NCI-H1694 treated with DMSO at 0.1 percent for 48 hours (cell line): ENCODE measurements around the gene GPR4.

Experiments
- DNase-seq: peaks from one replicate; lab custom pipeline; 2025; lab: John Stamatoyannopoulos, UW

GPR4 gene

DNA sequence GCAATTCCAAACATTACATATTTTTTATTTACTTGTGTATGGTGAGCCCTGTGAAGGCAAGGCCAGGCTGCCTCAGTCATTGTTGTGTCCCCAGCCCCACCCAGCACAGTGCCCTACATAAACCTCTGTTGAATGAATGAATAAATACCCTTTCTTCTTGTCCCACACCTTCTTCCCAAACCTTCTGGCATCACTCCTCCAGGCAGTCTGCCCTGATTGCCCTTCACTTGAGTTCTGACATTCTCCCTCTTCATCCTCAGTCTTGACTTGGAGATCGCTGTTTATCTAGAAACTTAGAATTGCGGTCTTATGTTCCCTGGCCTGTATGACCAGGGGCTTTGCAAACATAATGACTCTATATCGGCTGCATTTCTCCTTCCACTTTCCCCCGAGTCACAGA lies 12.2 kb downstream of the GPR4 start:
- DNase-seq, result no peak

DNA sequence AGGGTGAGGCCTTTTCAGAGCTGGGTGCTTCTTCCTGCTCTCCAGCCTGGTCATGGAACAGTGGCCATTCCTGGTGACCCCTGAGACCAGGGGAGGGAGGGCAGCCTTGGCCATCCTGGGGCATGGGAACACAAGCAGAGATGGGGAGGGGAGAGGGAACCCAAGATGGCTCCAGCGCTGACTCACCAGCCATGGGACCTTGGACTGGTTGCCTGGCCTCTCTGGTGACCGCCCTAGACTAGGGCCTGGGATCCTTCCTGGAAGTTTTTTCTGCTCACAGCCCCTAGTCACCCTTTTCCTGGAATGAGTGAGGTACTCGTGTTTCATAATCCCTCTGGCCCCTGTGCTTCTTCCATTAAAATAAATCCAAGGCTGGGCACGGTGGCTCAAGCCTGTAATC lies 14.1 kb downstream of the GPR4 start:
- DNase-seq, result no peak

DNA sequence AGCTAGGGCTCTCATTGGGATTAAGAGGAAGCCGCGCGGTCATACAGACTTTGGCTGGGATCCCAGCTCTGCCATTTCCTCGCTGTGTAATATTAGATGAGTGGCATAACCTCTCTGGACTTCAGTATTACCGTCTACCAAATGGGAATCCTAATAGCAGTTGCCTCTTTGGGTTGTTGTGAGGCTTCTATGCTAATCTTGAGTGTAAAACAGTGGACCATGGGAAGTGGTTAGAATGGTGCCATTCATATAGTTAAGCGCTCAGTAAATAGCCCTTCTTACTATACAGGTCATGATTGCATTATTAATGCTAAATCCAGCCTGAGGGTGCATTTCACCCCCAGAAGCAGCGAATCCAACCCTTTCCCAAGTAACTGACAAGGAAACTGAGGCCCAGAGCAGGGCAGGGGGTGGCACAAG lies 16.8 kb downstream of the GPR4 start:
- no peak for DNase-seq

DNA sequence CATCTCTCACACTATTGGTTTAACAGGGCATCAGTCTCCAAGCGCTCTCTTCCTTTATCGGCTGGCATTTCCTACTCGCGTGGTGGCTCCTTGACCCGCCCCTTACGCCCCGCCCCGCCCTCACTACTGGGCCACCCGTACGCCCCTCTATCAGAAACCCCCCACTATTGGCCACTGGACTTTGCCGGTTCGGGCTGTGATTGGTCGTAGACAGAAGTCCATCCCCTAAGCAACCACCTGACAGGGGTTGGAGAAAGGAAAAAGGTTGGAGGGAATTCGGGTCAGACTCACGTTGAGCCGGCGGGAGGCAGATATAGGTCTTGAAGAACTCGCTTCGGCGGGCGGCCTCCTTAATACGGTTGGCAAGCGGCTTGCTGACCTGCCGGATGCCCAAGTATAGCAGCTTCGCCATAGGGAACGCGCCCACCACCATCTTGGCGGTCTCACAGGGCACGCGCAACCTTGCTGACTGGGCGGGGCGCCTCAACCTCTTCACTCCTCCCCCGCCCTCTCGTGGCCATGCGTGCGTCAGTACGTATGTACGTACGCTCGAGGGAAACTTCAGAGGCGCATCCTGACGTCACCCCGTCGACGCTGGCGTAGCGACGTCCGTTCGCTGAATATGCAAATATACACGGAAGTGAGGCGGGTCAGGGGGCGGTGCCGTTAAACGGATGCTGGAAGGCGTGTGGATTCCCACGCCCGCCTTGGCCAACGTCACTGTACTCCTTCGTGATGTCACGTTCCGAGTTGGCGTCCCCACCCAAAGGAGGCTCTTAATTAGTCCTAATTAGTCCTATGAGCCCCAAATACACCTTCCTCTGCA lies 17.5 kb downstream of the GPR4 start, which contains the start of gene OPA3:
Gene OPA3, minus strand, starts transcription at position 471 of the 826 bp plus-strand sequence. Its CDS starts 38 bp downstream, at position 433.
- peak; percentile 99 for DNase-seq

DNA sequence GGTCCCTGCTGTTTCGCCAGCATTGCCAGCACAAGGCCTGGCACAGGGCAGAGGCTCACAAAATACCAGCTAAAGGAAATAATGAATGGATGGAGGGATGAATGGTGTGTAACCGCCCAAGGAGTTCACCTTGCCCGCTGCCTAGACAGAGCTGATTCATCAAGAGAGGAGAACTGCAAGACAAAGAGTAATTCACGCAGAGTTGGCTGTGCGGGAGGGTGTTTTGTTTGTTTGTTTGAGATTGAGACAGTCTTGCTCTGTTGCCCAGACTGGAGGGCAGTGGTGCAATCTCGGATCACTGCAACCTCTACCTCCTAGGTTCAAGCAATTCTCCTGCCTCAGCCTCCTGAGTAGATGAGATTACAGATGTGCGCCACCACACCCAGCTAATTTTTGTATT lies 20.4 kb downstream of the GPR4 start:
- DNase-seq, result no peak

DNA sequence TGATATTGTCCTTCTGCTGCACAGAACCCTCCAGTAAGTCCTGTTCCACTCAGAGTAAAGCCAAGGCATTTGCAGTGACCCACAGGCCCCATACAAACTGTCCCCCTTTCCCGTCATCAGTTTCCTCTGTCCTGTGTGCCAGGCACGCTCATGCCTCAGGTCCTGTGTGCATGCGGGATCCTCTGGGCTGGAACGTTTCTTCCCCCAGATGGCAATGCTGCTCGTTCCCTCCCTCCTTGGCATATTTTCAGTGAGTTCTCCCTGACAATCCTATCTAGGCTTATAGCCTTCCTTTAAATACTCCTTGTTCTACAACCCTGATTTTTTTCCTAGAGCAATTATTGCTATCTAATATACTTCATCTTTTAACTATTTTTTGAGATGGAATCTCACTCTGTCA lies 23.2 kb downstream of the GPR4 start:
- DNase-seq, result no peak

DNA sequence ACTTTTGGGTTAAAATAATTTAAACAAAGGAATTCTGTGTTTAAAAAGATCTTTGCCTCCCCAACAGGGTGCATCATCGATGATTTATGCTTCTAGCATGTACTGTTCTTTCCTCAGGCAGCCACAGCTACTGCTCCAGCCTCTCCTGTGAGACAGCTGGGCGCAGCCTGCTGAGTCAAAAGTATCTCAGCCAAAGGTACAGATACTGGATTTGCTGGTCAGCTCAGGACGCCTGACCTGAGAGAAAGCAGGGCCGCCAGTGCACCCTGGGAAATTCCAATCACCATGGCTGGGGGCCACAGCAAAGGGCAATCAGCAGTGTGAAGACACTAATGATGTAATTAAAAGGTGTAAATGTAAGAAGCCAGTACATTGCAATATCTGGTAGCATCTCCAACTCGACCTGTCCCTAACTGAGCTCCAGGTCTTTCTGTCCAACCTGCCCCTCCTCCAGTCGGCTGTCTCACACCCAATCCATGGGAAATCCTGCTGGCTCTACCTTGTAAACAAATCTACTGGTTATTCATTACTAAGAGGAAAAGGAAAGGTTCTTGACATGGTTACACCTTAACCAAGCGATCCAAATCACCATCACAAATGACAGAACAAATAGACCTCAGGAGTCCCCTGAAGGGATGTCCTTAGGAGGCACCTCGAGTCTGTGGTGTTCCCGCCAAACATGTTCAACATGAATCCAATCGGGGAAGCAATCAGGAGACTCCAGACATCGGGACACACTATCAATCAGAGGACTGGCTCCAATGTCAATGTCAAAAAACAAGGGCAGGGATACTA lies 24.7 kb downstream of the GPR4 start:
- no peak for DNase-seq

DNA sequence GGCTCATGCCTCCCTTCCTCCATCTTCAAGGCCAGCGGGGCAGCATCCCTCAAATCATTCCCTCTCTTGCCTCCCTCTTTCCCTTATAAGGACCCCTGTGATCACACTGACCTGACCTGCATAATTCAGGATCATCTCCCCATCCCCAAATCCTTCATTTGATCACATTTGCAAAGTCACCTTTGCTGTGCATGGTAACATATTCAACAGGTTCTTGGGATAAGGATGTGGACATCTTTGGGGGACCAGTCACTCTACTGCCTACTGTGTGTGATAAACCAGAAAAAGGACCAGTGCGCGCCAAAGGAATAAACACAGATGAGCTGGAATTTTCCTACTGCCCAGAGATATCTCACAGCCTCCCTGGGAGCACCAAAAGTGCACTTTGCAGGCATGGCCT lies 25.3 kb downstream of the GPR4 start:
- DNase-seq, result no peak

DNA sequence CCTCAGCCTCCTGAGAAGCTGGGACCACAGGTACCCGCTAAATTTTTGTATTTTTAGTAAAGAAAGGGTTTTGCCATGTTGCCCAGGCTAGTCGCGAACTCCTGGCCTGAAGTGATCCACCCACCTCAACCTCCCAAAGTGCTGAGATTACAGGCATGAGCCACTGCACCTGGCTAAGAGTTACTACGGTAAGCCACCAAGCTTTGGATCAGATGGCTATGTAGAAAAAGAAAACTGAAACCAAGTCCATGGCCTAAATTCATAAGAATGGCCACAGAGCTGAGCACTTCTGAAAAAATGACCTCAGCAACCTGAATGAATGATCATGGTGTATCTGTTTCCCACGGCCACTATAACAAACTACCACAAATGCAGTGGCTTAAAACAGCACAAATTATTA lies 26.8 kb downstream of the GPR4 start:
- no peak for DNase-seq

DNA sequence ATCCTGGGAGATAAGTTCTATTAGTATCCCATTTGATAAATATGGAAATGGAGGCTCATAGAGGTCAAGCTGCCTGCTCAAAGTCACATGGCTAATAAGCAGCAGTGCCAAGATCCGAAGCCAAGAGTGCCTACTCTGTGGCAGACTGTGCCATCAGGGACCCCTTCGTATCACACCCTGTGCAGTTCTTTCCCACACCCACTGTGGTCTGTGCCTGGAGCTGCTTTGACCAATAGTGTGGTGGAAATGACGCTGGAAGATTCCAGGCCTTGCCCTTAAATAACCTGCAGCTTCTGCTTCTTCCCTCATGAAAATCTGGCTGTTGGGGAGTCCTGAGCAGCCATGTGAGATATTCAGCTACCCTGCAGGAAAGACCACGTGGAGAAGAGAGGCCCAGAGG lies 27.5 kb downstream of the GPR4 start:
- DNase-seq, result no peak

DNA sequence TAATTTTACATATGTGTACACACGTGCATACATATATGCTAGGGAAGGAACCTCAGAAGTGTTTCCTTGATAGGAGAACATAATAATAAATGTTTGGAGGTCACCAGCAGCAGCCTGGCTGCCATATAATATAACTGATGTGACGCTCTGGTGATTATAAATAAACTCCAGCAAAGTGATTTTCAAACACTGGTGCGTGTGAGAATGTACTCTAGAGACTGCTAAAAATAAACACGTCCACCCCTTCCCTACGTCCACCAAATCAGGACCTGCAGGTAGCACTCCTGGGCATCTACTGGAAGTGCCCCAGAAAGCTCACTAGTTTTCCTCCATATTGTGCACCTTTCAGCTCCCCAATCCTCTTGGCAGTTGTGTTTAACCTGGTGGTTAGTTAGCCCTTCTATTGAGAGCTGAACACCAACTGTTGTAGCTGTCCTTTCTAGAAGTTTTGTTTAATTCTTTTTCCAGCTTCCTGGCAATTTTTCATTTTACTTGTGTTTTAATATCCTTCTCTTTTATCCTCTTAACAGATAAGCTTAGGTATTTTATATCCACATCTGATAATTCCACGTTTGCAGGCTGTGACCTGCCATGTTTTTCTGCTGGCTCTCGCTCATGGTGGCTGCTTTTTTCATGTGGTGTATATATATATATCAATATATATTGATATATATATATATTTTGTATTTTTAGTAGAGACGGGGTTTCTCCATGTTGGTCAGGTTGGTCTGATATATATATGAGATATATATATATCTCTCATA lies 30.4 kb downstream of the GPR4 start:
- no peak for DNase-seq

DNA sequence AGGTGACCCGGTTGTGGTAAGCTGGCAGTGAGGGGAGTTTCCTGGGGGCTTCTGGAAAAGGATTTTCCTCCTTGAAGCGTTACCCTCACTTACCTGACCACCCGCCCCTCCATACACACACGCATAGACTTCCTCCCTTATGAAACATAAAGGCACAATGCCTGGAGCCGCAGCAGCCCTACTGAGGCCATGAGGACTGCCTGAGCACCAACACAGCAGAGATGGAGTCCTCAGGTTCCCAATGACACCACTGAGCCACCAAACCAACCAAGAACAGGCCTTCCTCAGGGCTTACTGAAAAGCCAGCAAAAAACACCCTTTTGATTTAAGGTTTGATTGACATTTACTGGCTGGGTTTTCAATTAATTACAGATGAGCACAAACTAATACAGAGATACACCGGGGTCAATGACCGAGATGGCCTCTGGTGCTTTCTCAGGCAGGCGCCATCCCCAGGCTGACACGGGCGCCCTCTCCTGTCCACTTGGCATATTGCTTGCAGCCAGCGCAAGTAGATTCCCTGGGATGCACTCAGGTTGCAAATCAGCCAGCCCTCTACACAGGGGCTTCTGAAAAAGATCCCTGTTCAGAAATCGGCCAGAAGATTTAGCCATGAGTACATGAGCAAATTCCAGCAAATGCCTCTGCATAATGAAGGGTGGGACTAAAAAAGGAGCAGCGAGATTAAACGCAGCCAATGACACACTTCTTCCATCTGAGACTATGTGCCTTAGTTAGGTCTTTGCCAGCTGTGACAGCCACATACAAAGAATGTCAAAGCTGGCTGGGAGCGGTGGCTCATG lies 32.2 kb downstream of the GPR4 start:
- no peak for DNase-seq

DNA sequence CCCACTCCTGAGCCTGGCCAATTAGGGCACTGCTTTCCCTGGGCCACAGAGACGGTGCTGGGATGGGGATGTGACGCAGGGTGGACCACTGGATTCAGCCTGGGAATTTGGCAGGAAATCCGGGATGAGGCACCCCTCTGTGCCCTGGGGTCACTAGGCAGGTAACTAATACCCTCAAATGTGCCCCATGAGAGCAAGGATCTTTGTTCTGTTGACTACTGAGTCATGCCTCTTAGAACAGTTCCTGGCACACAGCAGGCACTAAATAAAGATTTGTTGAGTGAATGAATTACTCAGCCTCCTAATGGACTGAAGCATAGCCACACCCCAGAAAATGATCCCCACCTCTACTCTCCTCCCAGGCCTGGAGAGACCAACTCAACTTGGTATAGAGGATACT lies 33.3 kb downstream of the GPR4 start:
- no peak for DNase-seq

DNA sequence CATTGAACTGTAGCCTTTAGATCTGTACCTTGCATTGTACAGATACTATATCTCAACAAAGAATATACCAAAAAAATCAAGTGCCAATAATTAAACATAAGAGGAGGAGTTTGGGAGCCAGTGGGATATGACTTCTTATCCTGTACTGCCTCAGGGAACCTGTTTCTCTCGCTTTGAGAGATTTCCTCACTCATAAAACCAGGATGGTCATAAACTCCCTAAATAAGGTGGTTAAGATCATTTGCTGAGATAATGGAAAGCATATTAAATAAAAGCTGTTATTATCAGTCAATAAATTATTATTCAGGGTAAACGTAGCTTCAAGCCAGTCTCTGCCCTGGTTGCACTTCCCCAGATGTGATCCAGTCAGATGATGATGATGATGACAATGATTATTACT lies 34.4 kb downstream of the GPR4 start:
- no peak for DNase-seq

DNA sequence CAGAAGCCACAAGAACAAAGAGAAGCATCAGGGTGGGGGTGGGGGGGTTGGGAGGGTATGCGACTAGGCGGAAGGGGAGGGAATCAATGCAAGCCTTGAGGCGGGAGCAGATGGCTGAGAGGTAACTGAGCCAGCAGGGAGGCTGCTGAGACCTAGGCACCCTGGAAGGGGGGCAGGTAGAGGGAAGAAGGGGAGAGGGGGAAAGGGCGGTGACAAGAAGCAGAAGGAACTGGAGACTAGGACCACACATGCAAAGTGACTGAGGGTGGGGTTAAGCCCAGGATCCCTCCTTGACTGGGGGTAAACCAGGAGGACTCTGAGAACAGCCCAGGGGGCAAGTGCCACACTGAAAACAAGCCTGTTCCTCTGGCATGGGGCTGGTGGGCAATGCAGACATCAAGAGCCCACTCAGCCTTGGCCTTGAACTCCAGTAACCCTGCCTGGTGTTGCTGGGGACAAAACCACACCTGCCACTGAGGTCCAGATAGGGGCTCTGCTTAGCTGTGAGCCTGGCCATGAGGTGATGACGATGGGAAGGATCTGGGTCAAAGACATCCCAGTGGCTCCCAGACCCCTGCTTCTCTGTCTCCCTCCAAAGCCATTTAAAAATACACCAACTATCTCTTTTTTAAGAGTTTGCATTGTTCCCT lies 37.8 kb downstream of the GPR4 start:
- no peak for DNase-seq

DNA sequence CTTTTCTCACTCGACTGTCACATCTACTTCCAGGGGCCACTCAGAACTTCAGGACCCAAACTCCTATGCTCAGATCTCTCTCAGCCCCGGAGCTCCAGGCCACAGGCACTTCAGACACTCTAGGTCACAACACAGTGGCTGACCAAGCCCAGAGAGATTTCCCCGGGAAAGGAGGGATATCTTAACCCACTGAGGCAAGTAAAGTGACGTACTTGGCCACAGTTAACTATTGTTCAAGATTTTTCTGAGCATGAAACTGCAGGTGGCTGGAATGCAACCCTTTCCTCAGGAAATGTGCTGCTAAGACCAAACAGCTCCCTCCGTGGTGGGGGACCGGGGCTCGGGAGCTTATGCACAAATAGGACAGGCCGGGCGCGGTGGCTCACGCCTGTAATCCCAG lies 41.3 kb downstream of the GPR4 start:
- no peak for DNase-seq

DNA sequence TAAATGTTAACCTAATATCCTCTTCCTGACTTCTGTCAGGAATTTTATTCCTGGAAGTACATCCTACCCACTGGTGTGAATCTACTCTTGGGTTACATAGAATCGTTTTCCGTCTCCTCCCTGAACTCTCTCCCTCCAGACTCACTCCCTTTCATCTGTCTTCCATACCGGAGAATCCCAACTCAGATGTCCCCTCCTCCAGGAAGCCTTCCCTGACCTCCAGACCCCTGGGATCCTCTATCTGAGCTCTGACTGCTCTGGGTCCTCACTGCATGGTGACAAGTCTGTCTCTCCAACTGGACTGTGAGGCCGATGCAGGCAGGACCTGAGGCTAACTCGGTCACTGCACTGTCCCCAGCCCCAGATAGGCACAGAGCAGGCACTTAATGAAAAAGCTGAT lies 42.0 kb downstream of the GPR4 start:
- DNase-seq, result no peak

DNA sequence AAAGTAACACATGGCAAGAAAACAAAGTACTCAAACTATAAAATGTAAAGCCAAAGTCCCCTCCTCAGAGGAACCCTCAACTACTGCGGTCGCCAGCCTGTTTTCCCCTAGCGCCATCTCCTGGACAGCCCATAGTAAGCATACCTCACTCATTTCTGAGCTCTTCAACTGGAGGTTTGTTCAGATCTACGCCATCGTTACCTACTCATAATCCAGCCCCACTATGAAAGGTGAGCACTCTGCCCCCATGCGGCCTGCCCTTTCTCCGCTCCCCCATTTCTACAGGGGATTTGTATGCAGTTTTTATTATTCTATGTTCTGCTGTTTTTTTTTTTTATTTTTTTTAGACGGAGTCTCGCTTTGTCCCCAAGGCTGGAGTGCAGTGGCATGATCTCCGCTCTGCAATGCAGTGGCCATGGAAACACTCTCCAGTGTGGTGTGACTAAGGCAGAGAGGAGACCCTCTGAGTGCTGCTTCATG lies 43.6 kb downstream of the GPR4 start:
- DNase-seq, result peak; percentile 59

DNA sequence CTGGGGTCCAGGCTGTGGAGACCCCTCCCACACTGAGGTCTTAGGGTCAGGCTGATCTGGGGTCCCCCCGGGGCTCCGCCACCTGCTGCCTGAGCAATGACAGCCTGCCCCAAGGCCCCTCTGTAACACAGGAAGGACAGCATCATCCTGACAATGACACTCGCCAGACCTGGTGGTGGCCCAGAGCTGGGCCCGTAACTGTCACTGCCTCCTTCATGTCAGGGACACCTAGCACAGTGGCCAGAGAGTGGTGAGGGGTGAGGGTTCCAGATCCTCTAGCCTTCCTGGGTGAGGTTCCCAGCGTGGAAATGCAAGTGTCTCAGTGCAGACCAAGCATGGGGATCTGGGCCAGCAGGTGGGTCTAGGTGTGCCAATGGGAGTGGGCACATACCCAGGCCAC lies 45.2 kb downstream of the GPR4 start:
- no peak for DNase-seq

DNA sequence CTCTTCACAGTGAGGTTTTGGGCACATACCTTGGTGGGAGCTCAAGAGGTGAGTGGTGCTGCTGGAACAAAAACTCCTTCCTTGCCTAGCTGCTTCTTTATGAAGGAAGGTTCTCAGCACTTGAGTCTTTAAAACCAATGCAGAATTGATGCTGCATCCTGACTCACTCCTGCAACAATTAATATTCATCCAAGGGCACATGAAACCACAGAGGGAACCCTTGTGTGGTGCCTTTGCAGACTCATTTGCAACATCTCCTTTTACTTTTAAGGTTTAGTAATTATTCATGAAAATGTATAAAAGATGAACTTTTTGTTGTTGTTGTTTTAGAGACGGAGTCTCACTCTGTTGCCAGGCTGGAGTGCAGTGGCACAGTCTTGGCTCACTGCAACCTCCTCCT lies 47.5 kb downstream of the GPR4 start:
- no peak for DNase-seq

DNA sequence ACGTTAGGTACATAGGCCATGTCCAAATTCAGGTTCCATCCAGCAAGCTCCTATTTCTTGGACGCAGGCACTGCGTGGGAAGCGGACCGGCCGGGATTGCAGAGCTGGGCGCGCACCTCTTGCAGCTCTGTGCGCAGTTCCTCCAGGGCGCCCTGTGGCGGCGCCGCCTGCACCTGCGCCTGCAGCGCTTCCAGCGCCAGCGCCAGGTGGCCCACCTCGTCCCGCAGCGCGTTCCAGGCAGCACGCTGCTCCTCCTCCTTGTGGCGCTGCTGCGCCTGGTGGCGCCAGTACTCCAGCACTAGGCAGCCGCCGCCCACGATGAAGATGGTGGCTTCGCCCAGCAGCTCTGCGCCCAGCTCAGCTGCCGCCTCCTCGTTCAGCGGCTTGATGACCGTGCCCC lies 48.5 kb downstream of the GPR4 start:
- DNase-seq, result no peak
